Type B pancreatic cell (in vitro differentiated cells): Measurements from ENCODE around the gene SMC1A. TPM values are rescaled to one million over a fixed set of nuclear protein-coding genes. Genes with fewer than 3 reads are reported as not detected.

Source experiments
- DNase-seq: peaks from one replicate; pipeline ENCODE4 v3.0.0; 2021; ENCODE audit warnings: mixed read lengths; ENCODE audit not compliant: unreplicated experiment; ENCODE audit errors: extremely low spot score
- H3K27ac Mint-ChIP-seq: 2 replicates; pipeline ENCODE4 v1.8.0; 2021; ENCODE audit warnings: mild to moderate bottlenecking, mixed read lengths
- H3K27me3 Mint-ChIP-seq: 2 replicates; pipeline ENCODE4 v1.8.0; 2021; ENCODE audit warnings: mixed read lengths
- H3K36me3 Mint-ChIP-seq: 2 replicates; pipeline ENCODE4 v1.8.0; 2021; ENCODE audit warnings: mixed read lengths
- H3K4me1 Mint-ChIP-seq: one replicate; pipeline ENCODE4 v1.8.0; 2021; ENCODE audit warnings: mixed read lengths; ENCODE audit not compliant: unreplicated experiment
- H3K4me3 Mint-ChIP-seq: 2 replicates; pipeline ENCODE4 v1.8.0; 2021; ENCODE audit warnings: mild to moderate bottlenecking, mixed read lengths
- H3K9me3 Mint-ChIP-seq: 2 replicates; pipeline ENCODE4 v1.8.0; 2021; ENCODE audit warnings: mixed read lengths
- total RNA-seq: library from RNA; stranded (reverse); gene quantifications from 2 replicates; pipeline ENCODE4 v1.2.1, GENCODE V29; 2021; ENCODE audit warnings: low replicate concordance
- TF ChIP-seq, protein P1 (sequence below): fragments of 200-600 bp; sonication (generic); conservative IDR thresholded peaks from 2 replicates; pipeline ENCODE4 v1.5.0; 2021; ENCODE audit warnings: antibody characterized with exemption, mild to moderate bottlenecking

The SMC1A gene
- total RNA-seq, 1 donor from 2014 or later = 87.6 TPM

DNA sequence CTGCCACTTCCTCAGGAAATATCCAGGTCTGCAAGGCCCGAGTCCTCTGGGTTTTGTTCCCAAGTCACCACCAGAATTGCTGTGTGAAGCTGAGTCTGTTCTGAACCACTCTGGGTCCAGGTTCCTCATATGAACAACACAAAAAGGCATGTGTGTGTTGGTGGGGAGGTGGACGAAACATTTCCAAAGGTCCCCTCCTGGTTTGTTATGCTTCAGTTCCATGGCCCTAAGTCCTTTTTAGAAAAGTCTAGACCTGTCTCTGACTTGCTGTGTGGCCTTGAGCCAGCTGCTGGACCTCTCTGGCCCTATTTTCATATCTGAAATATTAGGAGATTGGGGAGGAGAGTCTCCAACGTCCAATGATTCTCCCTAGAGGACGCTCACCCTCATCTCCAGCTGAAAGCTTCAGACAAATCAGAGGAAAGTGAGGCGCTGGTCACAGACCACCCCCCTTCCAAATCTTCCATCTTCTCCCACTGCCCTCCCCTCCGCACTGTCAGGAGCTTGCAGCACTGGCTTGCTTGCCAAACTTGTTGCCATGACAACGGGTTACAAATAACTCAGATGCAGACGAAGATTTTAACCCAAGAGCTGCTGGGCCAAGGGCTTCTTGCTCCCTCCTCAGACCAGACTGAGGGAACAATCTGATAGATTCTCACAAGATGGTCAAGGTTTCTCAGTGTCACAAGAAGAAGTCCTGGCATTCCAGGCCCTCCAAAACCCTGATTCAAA lies 64.5 kb downstream of the SMC1A start:
- no peaks in the 10 kb centered on the region for H3K9me3 Mint-ChIP-seq
- no peak overlapping the region for H3K4me3 Mint-ChIP-seq
- no peak for DNase-seq
- H3K36me3 Mint-ChIP-seq = no peaks in the 10 kb centered on the region
- peaks cover 4% of the 10 kb centered on the region for H3K4me1 Mint-ChIP-seq
- TF ChIP-seq, protein P1, sequence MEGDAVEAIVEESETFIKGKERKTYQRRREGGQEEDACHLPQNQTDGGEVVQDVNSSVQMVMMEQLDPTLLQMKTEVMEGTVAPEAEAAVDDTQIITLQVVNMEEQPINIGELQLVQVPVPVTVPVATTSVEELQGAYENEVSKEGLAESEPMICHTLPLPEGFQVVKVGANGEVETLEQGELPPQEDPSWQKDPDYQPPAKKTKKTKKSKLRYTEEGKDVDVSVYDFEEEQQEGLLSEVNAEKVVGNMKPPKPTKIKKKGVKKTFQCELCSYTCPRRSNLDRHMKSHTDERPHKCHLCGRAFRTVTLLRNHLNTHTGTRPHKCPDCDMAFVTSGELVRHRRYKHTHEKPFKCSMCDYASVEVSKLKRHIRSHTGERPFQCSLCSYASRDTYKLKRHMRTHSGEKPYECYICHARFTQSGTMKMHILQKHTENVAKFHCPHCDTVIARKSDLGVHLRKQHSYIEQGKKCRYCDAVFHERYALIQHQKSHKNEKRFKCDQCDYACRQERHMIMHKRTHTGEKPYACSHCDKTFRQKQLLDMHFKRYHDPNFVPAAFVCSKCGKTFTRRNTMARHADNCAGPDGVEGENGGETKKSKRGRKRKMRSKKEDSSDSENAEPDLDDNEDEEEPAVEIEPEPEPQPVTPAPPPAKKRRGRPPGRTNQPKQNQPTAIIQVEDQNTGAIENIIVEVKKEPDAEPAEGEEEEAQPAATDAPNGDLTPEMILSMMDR = no peak
- H3K27me3 Mint-ChIP-seq = no peaks in the 10 kb centered on the region
- H3K27ac Mint-ChIP-seq = no peak overlapping the region

DNA sequence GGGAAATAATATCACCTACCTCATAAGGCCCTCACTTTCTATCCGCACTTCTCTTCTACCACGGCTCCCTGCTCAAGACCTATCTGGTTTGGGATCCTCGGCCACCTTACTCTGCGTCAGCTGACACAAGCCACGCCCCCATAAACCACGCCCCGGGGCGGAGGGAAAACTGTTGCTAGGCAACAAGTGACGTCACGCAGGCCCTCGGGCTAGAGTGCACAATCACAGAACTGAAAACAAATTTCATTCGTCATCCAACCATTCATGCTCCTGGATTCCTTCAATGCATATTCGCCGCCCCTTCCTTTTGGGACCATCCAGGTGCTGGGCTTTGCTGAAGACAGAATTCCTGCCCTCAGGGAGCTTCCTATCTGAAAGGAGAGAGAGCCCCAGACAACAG lies 66.3 kb downstream of the SMC1A start:
- Mint-ChIP-seq H3K9me3 (no peaks in the 10 kb centered on the region), H3K36me3 (no peaks in the 10 kb centered on the region), H3K27me3 (no peaks in the 10 kb centered on the region), H3K27ac (no peak overlapping the region), H3K4me1 (peaks cover 4% of the 10 kb centered on the region), H3K4me3 (no peak overlapping the region)
- TF ChIP-seq, protein P1 = no peak
- DNase-seq = no peak

DNA sequence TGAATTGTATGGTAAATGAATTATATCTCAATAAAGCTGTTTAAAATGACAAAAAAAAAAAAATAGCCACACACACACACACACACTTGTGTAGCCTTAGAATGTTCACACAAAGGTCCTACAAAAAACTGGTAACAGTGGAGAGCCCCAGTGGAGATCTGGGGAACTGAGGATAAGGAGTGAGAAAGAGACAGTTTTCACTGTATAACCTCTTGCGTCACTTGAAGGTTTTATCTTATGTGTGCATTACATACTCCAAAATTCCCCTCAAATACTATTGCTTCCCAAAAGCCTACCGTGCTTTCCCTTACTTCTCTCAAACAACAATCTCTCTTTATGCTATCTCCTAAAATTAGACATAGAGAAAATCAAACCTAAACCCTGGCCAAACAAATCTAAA lies 67.8 kb downstream of the SMC1A start:
- no peaks in the 10 kb centered on the region for H3K9me3 Mint-ChIP-seq
- no peaks in the 10 kb centered on the region for H3K27me3 Mint-ChIP-seq
- peaks cover 4% of the 10 kb centered on the region for H3K4me1 Mint-ChIP-seq
- no peak for DNase-seq
- H3K27ac Mint-ChIP-seq = no peak overlapping the region
- TF ChIP-seq, protein P1 = no peak
- no peak overlapping the region for H3K4me3 Mint-ChIP-seq
- no peaks in the 10 kb centered on the region for H3K36me3 Mint-ChIP-seq

DNA sequence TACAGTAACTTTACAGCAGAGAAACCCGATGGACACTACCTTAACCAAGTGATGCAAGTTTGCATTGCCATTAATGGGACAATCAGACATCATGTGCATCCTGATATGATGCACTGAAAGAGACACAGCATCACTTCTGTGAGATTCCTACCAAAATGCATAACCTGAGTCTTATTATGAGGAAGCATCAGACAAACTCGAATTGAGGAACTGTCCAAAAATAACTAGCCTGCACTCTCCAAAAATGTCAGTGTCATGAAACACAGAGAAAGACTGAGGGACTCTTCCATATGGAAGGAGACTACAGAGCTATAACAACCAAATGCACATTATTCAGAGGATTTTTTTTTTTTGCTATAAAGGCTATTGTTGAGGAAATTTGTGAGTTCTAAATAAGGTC lies 74.5 kb downstream of the SMC1A start:
- no peaks in the 10 kb centered on the region for H3K9me3 Mint-ChIP-seq
- no peaks in the 10 kb centered on the region for H3K27me3 Mint-ChIP-seq
- no peaks in the 10 kb centered on the region for H3K4me1 Mint-ChIP-seq
- no peaks in the 10 kb centered on the region for H3K36me3 Mint-ChIP-seq
- TF ChIP-seq, protein P1 = no peak
- no peak overlapping the region for H3K27ac Mint-ChIP-seq
- no peak overlapping the region for H3K4me3 Mint-ChIP-seq
- DNase-seq = no peak

DNA sequence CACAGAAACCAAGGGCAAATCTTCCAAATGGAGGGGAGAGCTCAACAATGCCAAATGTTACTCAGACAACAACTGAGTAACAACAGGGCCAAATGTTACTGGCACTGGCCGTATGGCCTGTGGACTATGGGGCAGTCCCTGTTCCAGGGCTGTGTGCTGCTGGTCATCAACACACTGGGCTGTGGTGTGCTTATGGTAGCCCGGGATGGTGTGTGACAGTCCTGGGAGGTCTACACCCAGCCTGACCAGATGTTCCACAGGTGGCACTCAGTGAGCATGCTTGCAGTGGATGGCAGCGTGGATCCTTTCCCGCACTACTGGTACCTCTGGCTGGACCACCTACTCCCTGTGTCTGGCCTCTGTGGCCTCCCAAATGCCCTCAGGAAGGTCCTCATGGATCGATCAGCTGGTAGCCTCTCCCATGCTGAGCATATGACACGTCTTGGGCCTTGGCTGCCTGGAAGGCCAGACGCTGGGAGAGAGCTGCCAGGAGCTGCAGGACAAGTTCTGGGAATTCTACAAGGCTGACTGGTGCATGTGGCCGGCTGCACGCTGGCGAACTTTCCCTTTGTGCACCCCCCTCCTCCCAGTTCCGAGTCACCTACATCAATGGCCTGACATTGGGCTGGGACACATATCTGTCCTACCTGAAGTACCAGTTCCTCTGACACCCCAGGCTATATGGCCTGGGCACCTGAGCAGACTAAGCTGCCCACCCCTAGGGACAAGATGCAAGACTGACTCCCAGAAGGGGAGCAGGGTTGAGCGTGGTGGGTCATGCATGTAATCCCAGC lies 81.4 kb downstream of the SMC1A start:
- Mint-ChIP-seq H3K4me1 (no peaks in the 10 kb centered on the region), H3K27me3 (no peaks in the 10 kb centered on the region), H3K9me3 (no peaks in the 10 kb centered on the region), H3K4me3 (no peak overlapping the region), H3K36me3 (no peaks in the 10 kb centered on the region), H3K27ac (no peak overlapping the region)
- TF ChIP-seq, protein P1 = no peak
- no peak for DNase-seq
